ENCODE data around the gene KDM8. TPM values are rescaled to one million over a fixed set of nuclear protein-coding genes. Genes with fewer than 3 reads are reported as not detected.

KDM8 gene
- total RNA-seq, 1 donor from 2014 or later = 4.6 TPM

DNA sequence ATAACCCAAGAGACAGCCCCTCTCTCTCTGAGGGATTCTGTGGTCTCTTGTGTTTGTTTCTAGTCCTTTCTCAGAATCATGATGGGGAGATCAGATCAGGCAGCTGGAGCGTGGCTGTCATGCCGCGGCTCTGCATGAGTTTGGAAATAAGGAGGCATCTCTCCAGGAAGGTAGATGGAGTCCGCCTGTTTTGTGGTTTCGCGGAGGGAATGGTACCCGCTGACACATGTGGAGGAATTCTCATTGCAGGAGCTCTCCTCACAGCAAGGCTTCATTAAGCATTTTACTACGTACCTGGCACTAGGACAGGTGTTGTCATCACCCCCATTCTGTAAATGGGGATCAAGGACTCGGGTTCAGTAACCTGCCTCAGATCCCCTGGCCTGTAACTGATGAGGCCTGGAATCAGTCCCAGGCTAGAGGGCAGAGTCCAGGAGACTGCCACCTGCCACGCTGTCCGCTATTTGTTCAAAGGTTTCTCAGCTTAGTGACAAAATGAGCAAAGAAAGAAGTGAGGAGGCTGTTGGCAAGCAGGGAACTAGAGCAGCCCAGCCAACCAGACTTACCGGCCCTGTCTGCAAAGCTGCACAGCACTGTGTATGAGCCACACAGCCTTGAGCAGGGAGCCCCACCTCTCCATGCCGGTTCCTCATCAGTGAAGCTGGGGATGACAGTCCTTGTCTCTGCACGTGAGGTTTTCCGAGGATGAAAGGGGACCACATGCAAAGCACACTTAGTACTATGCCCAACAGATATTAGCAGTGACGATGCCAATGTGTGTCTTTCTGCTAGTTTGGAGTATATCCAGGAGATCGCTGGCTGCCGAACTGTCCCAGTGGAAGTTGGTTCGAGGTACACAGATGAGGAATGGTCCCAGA lies 11.0 kb downstream of the KDM8 start:
- no peak for DNase-seq (ENCODE audit: extremely low read depth, low read depth, low spot score)

DNA sequence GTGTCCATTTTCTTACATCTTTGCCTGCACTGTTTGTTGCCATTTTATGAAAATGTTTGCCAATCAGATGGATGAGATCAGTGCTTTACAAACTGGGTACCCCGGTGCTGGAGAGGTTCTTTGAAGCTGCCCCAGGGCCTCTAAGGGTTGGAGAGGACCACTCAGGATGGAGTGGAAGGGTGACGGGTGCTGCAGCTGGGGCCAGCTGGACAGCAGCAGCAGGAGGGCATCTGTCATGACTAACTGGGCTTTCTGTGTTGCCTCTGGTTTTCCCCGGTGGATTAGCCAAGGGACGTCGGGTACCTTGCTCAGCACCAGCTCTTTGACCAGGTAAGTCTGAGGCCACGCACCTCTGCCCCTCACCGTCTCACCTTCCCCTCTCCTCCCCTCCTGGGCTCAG lies 12.3 kb downstream of the KDM8 start:
- DNase-seq (ENCODE audit: extremely low read depth, low read depth, low spot score) = no peak

DNA sequence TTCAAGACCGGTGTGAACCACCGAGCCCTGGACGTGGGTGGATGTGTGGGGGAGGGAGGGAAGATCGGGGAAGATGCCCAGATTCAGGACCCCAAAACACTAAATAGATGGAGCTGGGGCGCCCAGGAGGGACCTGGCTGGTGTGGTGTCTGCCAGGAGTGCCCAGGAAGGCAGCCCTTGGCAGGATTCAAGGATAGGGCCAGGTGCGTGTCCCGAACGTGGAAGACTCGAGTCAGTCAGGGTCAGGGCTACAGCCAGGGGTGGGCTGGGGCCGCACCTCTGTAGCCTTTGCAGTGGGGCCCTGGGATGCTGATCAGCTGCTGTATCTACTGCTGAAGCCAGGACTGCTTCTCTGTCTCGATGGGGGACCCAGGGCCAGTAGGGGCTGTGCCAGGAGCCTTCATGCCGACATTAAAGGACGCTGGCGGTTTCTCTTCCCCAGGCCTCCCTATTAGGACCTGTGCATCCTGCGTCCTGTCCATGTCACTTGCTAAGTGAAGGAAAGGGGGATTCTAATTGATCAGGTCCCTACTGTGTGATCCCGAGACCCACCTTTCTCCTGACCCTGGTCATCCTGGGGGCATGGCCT lies 13.1 kb downstream of the KDM8 start:
- no peak for DNase-seq (ENCODE audit: extremely low read depth, low read depth, low spot score)

DNA sequence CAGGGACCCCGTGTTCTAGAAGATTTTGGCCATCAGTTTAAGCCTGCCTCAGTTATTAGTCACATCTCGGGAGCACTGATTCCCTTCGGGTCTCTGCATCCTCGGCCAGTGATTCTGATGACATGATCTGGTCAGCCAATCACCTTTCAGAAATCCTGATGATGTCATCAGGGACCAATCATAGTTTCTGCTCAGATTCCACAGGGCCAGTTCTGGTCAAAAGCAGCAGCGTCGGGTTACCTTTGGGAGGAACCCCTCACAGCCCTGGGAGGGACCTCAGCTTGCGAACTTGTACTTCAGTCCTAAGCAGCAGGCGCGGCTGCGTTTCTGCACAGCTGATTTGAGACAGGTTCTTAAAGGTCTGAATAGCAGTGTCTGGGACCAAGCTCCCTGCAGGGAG lies 13.9 kb downstream of the KDM8 start:
- DNase-seq (ENCODE audit: extremely low read depth, low read depth, low spot score) = no peak

DNA sequence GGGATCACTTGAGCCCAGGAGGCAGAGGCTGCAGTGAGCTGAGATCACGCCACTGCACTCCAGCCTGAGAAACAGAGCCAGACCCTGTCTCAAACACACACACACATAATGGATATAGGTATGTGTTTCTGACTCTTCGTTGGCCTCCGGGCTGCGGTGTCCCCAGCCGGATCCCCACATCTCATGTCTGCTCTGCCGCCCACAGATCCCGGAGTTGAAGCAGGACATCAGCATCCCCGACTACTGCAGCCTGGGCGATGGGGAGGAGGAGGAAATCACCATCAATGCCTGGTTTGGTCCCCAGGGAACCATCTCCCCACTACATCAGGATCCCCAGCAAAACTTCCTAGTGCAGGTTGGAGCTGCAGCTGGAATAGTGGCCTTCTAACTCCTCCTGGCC lies 15.4 kb downstream of the KDM8 start:
- DNase-seq (ENCODE audit: extremely low read depth, low read depth, low spot score) = no peak

DNA sequence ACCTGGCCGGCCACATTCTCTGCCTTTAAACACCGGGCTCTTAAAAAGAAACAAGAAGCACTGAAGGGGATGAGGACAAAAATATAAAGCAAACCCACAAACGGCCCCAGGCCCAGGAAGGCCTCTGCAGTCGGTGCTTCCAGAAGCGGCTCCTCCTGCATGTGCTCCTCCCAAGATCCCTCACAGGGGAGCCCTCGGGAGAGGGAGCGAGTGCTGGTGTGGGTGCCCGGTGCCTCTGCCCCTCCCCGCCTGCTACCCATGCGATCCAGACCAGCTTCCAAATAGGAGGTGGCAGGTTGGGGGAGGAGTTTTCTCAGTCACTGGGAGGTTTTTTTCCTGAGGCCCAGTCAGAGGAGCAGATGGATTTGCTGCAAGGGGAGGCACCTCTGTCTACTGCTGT lies 15.8 kb downstream of the KDM8 start:
- no peak for DNase-seq (ENCODE audit: extremely low read depth, low read depth, low spot score)

DNA sequence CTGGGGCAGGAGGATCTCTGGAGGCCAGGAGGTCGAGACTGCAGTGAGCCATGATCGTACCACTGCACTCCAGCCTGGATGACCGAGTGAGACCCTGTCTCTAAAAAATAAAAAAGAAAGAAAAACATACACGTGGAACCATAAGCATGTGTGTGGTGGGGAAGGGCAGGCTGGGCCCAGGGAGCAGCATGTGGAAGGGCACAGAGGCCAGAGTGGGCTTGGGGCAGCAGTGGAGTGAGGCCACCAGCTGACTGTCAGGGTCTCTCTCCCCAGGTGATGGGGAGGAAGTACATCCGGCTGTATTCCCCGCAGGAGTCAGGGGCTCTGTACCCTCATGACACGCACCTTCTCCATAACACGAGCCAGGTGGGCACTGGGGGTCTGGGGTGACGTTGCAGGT lies 16.8 kb downstream of the KDM8 start:
- DNase-seq (ENCODE audit: extremely low read depth, low read depth, low spot score) = no peak

DNA sequence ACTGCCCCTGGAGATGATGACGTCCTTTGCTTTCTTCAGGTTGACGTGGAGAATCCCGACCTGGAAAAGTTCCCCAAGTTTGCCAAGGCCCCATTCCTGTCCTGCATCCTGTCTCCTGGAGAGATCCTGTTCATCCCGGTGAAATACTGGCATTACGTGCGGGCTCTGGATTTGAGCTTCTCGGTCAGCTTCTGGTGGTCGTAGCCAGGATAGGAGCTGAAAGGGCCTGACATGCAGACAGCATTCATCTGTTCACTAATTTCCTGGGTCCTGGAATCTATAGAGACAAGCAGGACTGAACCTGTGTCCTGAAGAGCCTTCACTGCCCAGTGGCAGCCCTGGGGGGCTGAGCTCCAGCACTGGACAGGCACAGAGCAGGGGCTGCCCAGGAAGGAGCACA lies 17.2 kb downstream of the KDM8 start:
- no peak for DNase-seq (ENCODE audit: extremely low read depth, low read depth, low spot score)

DNA sequence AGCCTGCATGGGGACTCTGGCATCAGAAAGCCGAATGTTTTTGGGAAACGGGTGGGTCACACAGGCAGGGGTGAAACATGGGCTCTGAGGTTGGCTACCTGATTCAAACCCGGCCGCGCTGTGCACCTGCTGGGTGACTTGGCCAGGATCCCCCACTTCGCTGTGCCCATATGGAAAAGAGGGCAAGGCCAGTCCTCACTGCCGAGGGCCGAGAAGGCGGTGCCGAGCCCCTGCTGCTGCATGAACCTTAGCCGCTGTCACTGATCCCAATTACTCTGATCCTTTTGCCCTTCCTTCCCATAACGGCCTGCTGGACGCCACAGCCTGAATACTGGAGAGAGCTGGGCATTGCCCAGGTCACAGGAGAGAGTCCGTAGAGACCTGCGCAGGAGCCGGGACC lies 17.7 kb downstream of the KDM8 start:
- no peak for DNase-seq (ENCODE audit: extremely low read depth, low read depth, low spot score)

DNA sequence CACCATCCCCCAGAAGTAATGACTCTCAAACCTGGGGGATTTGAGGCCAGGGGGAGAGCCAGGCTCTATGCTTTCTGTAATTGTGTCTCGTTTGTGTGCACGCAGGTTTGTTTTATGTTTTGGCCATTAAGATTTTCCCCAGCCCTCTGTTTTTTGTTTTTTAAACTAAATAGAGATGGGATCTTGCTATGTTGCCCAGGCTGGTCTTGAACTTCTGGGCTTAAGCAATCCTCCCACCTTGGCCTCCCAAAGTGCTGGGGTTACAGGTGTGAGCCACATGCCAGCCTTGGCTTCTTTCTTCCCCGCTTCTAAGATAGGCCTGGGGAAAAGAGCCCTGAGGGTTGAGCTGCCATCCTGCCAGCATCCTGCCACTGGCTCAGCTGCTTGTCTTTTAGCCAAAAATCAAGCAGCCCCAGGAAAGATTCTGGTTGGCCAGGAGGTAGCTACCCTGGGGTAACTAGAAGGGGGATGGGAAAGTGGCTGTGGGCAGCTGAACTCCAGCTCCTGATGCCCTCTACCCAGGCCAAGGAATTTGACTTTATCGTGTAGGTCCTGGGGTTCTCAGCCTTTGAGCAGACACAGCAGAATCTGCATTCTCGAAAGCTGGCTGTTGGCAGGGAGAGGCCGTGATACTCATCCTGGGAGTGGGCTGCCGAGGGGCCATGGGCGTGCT lies 18.4 kb downstream of the KDM8 start:
- DNase-seq (ENCODE audit: extremely low read depth, low read depth, low spot score) = no peak

DNA sequence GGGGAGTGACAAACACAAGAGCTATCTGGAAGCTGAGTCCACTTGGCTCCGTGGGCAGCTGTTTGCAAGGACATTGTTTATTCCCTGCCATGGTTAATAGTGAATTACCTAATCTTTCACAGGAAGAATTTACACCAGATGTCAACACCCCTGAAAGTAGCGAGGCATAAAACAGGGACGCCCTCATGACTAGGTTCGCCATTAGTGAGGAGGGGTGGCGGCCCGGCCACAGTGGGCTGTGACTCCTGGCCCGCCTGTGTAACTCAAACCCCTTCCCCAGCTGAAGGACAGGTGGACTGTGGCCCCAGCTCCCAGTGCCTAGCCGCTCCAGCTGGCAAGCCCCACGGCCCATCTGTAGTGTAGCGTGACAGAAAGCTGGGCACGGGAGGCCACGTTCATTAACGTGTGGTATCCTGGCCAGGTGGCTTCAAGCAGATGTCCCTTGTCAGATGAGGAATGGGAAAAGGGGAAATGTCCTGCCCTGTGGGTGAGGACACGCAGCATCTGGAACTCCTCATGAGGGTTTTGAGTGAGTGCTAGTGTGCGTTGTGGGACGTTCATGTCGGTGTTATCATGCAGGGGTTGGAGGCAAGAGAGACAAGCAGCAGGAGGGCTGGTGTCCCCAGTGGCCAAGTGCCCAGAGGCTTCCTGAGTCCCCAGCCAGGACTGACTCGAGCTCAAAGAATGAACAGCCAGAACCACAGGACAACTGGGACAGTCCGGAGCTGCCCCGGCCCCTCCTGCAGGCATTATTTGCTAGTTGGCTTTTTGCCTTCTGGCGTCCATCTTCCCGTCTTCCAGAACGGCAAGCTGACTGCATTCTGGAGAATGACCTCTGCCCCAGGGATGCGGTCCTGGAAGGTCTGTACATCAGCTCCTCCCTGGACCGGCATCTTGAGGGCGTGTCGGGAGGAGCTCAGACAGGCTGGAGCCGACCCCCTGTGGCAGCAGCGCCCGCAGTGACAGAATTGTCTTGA lies 19.2 kb downstream of the KDM8 start:
- no peak for DNase-seq (ENCODE audit: extremely low read depth, low read depth, low spot score)

DNA sequence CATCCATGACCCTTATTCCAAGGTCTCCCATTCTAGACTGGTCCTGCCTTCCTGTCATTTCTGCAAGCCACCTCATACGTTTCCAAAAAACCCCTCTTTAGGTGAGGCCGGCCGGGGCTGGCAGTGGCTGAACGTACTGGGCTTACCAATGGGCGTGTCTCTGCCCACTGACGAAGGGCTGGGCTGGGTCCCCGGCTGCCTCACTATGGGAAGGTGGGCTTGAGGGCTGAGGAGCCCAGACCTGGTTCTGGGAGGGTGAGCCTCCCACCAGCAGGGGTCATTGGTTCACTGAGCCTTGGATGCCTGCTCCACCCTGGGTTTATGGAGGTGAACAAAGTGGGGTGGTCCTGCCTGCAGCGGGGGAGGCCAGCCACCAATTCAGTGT lies 19.9 kb downstream of the KDM8 start:
- no peak for DNase-seq (ENCODE audit: extremely low read depth, low read depth, low spot score)

DNA sequence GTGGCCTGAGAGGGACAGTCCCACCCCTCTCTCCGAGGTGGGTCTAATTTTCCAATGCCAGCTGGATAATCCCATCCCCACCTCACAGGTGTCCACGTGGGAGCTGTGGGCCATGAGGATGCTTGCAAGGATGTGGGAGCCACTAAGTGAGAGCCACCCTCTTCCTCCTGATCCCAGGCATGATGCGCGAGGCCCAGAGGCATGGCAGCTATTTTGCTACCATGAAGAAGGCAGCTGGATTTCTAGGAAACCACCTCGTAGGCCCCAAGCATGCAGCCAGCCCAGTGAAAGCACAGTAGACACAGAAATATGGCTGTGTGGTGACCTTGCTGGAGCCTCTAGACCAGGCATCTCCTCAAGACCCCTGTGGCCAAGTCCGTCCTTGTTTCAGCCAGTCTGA lies 20.4 kb downstream of the KDM8 start:
- DNase-seq (ENCODE audit: extremely low read depth, low read depth, low spot score) = no peak

DNA sequence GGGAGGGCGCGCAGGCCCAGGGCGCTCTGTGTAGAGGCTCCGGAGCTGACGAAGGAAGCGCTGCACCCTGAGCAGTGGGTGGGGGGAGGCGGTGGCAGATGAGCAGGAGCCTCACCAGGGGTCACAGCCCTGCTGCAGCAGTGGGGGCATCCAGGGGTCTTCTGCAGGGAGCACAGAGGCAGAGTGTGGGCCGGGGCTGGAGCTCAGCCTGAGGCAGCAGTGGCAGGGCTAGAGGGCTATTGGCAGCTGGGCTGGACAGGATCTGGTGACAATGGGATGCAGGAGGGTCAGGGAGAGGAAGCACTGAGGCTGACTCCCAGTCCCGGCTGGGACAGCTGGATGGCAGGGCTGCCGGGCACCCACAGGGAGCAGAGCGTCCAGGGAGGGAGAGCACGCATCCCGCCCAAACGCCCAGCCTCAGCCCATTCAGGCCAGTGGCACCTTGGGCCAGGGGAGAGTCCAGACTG lies 21.0 kb downstream of the KDM8 start:
- DNase-seq (ENCODE audit: extremely low read depth, low read depth, low spot score) = no peak

DNA sequence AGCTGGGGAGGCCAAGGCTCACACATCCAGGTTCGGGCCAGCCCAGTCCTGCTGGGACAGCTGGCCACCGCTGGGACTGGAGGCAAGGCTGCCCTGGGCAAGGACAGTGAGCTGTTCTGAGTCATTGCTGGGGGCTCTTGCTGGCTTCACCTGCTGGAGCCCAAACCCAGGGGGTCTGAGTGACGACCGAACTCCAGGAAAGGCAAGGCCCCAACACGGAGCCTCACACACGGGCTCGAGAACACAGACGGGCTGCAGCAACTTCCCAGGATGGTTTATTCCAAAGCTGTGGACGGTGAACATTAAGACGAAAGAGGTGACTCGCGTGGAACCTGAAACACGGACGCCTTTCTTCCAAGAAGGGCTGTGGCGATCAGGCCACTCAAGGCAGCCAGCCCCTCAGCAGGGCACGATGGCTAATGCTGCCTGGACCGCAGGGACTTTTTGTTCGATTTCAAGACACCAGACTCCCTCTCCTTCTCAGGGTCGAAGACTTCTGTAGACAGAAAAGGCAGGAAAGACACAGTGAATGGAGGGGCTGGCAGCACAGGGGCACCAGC lies 21.5 kb downstream of the KDM8 start:
- DNase-seq (ENCODE audit: extremely low read depth, low read depth, low spot score) = no peak

DNA sequence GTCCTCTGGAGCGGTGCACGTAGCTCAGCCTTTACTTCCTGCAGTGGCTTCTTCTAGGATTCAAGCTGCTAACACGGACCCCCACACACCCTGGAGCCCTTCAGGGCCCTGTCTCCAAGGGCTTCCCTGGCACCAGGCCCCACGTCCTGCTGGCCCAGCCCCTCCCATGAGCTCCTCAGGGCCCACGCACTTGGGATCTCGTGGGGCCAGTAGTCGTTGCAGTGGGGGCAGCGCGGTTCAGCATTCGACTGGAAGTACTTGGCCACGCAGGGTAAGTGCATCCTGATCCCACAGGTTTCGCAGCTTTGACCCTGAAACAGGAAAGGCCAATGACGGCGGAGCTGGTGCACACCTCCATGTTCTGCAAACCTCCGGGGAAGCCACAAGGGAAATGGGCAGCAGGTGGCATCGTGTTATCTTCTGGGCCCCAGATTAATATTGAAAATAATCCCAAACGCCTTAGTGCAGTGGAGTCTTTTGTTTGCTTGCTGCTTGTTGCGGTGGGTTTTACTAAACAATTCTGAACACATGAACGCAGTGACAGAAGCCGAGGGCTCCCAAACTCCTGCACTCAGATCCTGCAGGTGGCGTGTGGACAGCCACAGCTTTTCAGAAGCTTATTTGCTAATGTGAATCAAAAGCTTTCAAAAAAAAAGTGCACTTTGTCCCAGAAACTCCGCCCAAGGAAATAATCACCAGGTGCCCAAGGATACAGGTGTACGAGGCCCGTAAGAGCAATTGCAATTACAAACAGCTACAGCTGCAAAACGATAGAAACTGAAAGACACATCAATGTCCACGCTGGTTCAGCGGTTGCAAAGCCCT lies 22.4 kb downstream of the KDM8 start:
- no peak for DNase-seq (ENCODE audit: extremely low read depth, low read depth, low spot score)

DNA sequence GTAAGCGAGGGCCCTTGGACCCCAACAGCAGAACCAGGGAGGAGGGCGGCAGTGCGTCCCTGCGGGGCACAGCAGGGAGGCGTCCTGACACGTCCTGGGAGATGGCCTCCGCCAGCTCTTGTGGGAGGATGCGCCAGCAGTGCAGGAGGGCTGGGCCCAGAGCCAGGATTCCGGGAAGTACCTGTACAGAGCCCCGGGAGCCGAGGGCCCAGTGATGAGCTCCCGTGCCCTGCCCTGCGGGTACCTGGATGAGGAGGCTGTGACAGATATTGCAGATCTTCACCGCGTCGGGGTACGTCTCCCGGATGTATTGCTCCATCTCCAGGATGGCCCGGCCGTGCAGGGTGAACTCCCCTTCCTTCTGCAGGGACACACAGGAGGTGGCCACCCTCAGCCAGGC lies 23.1 kb downstream of the KDM8 start:
- no peak for DNase-seq (ENCODE audit: extremely low read depth, low read depth, low spot score)

DNA sequence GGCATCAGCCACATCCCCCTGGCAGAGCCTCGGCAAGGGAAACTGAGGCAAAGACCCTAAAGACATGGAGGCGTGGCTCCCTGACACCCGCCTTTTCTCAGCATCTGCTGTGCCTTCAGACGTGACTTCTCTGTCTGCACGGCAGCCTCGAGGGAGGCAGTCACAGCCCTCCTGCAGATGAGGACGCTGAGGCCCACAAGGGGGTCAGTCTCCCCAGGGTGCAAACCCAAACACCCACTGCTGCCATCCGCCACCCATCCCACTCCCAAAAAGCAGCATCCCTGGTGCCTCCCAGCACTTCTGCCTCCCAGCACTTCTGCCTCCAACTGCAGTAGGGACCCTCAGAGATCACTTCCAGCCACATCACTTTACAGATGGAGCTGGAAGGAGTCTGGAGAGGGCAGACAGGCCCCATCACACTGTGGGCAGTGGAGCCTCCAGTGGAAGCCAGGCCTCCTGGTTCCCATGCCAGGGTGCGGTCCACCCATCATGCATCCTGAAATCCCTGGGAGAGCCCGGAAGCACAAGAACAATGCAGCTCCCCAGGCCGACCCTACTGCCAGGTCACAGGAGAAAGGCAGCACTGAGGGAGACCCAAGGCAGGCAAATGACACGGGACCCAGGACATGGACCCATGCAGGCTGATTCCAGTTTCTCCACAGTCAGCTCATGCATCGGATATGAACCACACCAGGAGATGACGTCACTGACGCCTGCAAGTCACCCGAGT lies 23.8 kb downstream of the KDM8 start:
- DNase-seq (ENCODE audit: extremely low read depth, low read depth, low spot score) = no peak

DNA sequence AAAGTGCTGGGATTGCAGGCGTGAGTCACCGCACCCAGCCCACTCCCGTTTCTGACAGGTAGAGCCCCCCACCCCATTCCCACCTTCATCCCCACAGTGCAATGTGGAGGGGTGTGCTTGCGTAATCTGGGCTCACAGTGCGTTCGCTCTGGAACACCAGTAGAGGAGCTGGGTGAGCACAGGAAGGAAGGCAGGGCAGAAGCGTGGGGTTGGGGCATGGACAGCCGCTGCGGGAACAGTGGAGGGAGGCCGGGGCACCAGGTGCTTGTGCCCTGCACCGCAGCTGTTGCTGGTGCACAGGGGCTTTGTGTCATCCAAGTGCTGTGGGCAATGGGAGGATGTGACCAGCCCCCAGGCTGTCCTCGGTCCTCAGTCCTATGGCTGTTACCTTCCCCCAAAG lies 24.7 kb downstream of the KDM8 start:
- DNase-seq (ENCODE audit: extremely low read depth, low read depth, low spot score) = no peak

All from glomerular endothelial cell (primary cell).